ENCODE results near the gene ACYP2.

DNA sequence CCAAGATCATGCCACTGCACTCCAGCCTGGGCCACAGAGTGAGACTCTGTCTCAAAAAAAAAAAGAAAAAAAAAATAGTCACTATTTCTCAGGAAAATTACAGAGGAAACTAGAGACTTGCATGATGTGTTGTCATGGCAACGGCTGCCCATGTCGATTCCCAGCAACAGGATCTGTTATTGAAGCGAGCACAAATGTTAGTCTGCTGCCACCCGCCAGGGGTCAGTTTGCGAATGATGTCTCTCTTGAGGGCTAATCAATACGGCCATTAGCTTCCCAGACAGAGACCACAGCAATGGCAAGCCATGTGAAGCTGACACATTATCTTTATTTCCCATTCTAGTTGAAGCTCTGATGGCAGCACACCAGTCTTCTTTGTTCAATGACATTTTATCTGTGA is 32.4 kb upstream of the ACYP2 start:
- TF ChIP-seq, protein P1, sequence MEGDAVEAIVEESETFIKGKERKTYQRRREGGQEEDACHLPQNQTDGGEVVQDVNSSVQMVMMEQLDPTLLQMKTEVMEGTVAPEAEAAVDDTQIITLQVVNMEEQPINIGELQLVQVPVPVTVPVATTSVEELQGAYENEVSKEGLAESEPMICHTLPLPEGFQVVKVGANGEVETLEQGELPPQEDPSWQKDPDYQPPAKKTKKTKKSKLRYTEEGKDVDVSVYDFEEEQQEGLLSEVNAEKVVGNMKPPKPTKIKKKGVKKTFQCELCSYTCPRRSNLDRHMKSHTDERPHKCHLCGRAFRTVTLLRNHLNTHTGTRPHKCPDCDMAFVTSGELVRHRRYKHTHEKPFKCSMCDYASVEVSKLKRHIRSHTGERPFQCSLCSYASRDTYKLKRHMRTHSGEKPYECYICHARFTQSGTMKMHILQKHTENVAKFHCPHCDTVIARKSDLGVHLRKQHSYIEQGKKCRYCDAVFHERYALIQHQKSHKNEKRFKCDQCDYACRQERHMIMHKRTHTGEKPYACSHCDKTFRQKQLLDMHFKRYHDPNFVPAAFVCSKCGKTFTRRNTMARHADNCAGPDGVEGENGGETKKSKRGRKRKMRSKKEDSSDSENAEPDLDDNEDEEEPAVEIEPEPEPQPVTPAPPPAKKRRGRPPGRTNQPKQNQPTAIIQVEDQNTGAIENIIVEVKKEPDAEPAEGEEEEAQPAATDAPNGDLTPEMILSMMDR (IDR thresholded peaks at IDR 0.05) = no peak
- TF ChIP-seq POLR2A (IDR thresholded peaks at IDR 0.05) = no peak

All from right lobe of liver (tissue), 4 donors.